Lung (tissue), 12 donors: ENCODE data around the gene ALG14. TPM values are rescaled to one million over a fixed set of nuclear protein-coding genes. Genes with fewer than 3 reads are reported as not detected.

Source experiments
- ATAC-seq: fragments of 200-7000 bp; cut with Tn5 transposase; one replicate; pipeline ENCODE4 v1.9.1; 2020; ENCODE audit warnings: moderate number of reproducible peaks; ENCODE audit not compliant: insufficient read depth, low FRiP score
- DNase-seq, 3 donors: peaks; one replicate each; pipeline ENCODE4 v3.0.0-alpha.2; 2013 to 2017
- H3K27ac ChIP-seq, 2 donors: one replicate each; pipeline ENCODE4 v1.5.1; 2013; ENCODE audit warnings: mild to moderate bottlenecking in 2 of 2, moderate library complexity in 2 of 2, control low read depth in 1 of 2, inconsistent platforms in 1 of 2, low read depth in 1 of 2, low read length in 1 of 2
- H3K27me3 ChIP-seq, 3 donors: one replicate each; pipeline ENCODE4 v1.5.1; 2013; ENCODE audit warnings: low read length in 2 of 3; ENCODE audit not compliant: control insufficient read depth in 3 of 3, insufficient read depth in 3 of 3
- H3K36me3 ChIP-seq, 4 donors: one replicate each; pipeline ENCODE4 v1.5.1; 2013; ENCODE audit warnings: low read length in 4 of 4, mild to moderate bottlenecking in 1 of 4, moderate library complexity in 1 of 4; ENCODE audit not compliant: control insufficient read depth in 4 of 4, insufficient read depth in 4 of 4
- H3K4me1 ChIP-seq, 5 donors: one replicate each; pipeline ENCODE4 v1.5.1; 2013; ENCODE audit warnings: low read length in 5 of 5, mild to moderate bottlenecking in 2 of 5, moderate library complexity in 1 of 5; ENCODE audit not compliant: control insufficient read depth in 5 of 5, insufficient read depth in 5 of 5
- H3K4me3 ChIP-seq: one replicate; pipeline ENCODE4 v1.5.1; 2013; ENCODE audit warnings: mild to moderate bottlenecking, control low read depth, moderate library complexity
- H3K9ac ChIP-seq, 2 donors: one replicate each; pipeline ENCODE4 v1.5.1; 2013; ENCODE audit warnings: low read length in 2 of 2, control low read depth in 1 of 2; ENCODE audit not compliant: insufficient read depth in 1 of 2
- H3K9me3 ChIP-seq, 4 donors: one replicate each; pipeline ENCODE4 v1.5.1; 2013; ENCODE audit warnings: low read length in 3 of 4, mild to moderate bottlenecking in 1 of 4, moderate library complexity in 1 of 4; ENCODE audit not compliant: control insufficient read depth in 4 of 4, insufficient read depth in 3 of 4
- WGBS, 2 donors: extraction: QIAGEN DNeasy Blood & Tissue Kit; methylation state at CpG; one replicate each; pipeline ENCODE4 v1.1.7; 2013; 5-methylcytosine and 5-hydroxymethylcytosine counted together
- polyA plus RNA-seq, 2 donors: library from polyadenylated mRNA; stranded (reverse); fragments of 200-250 nt; gene quantifications; one replicate each; pipeline ENCODE4 v1.2.1, GENCODE V29; 2013
- total RNA-seq, 2 donors: library from RNA; depleted of rRNA in 1 of 2; stranded (reverse); fragments of >200 nt in 1 of 2; gene quantifications; one replicate each; pipeline ENCODE4 v1.2.1, GENCODE V29; 2014 to 2021
- TF ChIP-seq, protein P1 (sequence below): IDR thresholded peaks from 2 replicates; pipeline ENCODE4 v1.5.1; 2012; ENCODE audit warnings: mild to moderate bottlenecking; ENCODE audit errors: control extremely low read depth, extremely low read depth
- donor health status: control.
- donor health status: control.
- donor health status: Bipolar disorder and iron deficiency.
- donor health status: healthy.
- donor health status: DM: yes; HTN: yes; CAD: no.

ALG14 gene
- total and polyA plus RNA-seq, 4 donors, result 0.97 to 7.5 (median 1.6) TPM

DNA sequence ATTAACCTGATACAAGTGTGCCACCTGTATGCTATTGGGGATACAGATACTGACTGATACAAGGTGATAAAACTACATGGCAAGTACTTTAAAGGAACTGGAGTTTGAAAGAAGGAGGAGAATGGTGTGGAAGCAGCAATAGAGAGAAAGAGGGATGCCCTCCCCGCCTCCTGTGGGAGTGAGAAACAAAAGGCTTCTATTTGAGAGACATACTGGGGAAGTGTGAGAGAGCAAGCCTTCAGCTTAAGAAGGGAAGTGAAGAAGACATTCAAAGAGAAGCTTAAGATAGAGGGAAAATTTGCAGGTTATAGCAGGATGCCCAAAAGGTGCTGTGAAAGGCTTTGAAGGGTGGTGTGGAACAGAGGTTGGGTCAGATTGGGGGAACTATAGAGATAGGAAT, 7.7 kb upstream of the ALG14 start:
- Histone ChIP-seq H3K9ac (no peak overlapping the region), H3K36me3 (no peaks in the 10 kb centered on the region), H3K27me3 (no peaks in the 10 kb centered on the region), H3K4me1 (peaks cover 0 to 3% (median 0%) of the 10 kb centered on the region in 5 donors), H3K27ac (no peak overlapping the region), H3K4me3 (no peak overlapping the region), H3K9me3 (no peaks in the 10 kb centered on the region)
- WGBS, 2 donors, result 93% methylated on average over 1 of the region's 1 CpG
- no peak for ATAC-seq
- TF ChIP-seq, protein P1, sequence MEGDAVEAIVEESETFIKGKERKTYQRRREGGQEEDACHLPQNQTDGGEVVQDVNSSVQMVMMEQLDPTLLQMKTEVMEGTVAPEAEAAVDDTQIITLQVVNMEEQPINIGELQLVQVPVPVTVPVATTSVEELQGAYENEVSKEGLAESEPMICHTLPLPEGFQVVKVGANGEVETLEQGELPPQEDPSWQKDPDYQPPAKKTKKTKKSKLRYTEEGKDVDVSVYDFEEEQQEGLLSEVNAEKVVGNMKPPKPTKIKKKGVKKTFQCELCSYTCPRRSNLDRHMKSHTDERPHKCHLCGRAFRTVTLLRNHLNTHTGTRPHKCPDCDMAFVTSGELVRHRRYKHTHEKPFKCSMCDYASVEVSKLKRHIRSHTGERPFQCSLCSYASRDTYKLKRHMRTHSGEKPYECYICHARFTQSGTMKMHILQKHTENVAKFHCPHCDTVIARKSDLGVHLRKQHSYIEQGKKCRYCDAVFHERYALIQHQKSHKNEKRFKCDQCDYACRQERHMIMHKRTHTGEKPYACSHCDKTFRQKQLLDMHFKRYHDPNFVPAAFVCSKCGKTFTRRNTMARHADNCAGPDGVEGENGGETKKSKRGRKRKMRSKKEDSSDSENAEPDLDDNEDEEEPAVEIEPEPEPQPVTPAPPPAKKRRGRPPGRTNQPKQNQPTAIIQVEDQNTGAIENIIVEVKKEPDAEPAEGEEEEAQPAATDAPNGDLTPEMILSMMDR, result no peak
- DNase-seq, result no peak

DNA sequence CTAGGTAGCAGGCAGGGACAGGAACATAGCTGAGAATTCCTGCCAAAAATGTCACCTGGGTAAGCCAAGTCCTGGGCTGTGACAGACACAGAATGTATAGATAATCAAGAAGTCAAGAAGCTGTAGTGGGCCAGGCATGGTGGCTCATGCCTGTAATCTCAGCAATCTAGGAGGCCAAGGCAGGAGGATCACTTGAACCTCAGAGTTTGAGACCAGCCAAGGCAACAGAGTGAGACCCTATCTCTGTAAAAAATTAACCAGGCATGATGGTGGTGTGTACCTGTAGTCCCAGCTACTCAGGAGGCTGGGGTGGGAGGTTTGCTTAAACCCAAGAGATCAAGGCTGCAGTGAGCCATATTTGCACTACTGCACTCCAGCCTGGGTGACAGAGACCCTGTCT, 3.3 kb upstream of the ALG14 start:
- Histone ChIP-seq H3K36me3 (no peaks in the 10 kb centered on the region), H3K27ac (no peak overlapping the region), H3K27me3 (no peaks in the 10 kb centered on the region), H3K9ac (no peak overlapping the region), H3K4me1 (peaks cover 0 to 12% (median 2%) of the 10 kb centered on the region in 5 donors), H3K4me3 (no peak overlapping the region), H3K9me3 (no peaks in the 10 kb centered on the region)
- no peak for ATAC-seq
- TF ChIP-seq, protein P1, result no peak
- DNase-seq, result no peak

DNA sequence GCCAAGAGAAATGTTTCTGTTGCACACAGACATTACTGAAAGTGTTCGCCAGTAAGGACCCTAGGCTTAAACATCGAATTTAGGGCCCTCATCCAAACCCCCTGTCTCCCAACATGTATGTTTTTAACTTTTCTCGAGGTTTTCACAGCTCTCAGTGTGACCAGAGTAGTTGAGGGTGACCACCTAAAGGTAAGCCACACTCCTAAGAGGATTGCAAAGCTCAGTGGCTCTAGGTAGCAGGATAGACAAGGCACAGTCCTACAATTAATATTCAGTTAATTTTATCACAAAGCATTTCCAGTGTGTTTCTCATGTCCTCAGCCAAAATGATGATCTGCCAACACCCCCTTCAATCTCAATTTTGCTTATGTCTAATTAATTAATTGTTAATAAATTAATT, 695 bp upstream of the ALG14 start:
- H3K27me3 ChIP-seq, result no peaks in the 10 kb centered on the region
- H3K4me3 ChIP-seq, result no peak overlapping the region
- TF ChIP-seq, protein P1, result no peak
- peaks cover 0 to 12% (median 2%) of the 10 kb centered on the region in 5 donors for H3K4me1 ChIP-seq
- H3K9me3 ChIP-seq, result no peaks in the 10 kb centered on the region
- no peaks in the 10 kb centered on the region for H3K36me3 ChIP-seq
- peak overlapping the region in 1 of 2 donors; percentile 87 for H3K9ac ChIP-seq
- peak overlapping the region in 1 of 2 donors; percentile 94 for H3K27ac ChIP-seq
- no peak for ATAC-seq
- DNase-seq, result no peak
- WGBS, 2 donors, result 13 to 24% methylated on average over 3 of the region's 3 CpGs

DNA sequence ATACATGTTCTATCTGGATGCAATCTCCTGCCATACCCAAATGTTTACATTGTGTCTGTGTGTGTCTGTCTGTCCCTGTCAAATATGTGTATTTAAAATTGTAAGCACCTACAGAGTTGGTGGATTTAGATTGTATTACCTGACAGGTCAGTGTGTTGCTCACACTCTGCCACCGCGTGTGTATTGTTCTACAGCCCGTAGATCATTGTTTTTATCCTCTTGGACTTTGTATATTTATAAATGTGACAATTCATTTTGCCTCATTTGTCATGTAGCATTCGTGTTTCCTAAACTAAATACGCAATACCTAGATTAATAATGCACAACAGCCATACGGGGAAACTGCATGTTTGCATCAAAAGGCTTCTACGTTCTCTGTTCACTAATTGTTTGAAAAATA, 634 bp downstream of the ALG14 start:
- peak overlapping the region; percentile 37 for H3K4me3 ChIP-seq
- H3K27me3 ChIP-seq, result no peaks in the 10 kb centered on the region
- no peak for ATAC-seq
- 12 to 16% methylated on average over 7 of the region's 7 CpGs for WGBS, 2 donors
- DNase-seq, result peak in 1 of 3 donors; percentile 15
- H3K4me1 ChIP-seq, result peaks cover 0 to 12% (median 2%) of the 10 kb centered on the region in 5 donors
- peak overlapping the region; percentile 77 to 85 for H3K9ac ChIP-seq
- H3K9me3 ChIP-seq, result no peaks in the 10 kb centered on the region
- peak overlapping the region in 1 of 2 donors; percentile 77 for H3K27ac ChIP-seq
- H3K36me3 ChIP-seq, result no peaks in the 10 kb centered on the region
- TF ChIP-seq, protein P1, result no peak
